ENCODE data around the gene RIMS1. TPM values are rescaled to one million over a fixed set of nuclear protein-coding genes. Genes with fewer than 3 reads are reported as not detected.
A peak's percentile ranks its signal among the peaks of the same experiment; 100 is the strongest.

The RIMS1 gene
- total RNA-seq, 4 donors from 2014 or later = 0.13 to 16.8 (median 1.2) TPM

DNA sequence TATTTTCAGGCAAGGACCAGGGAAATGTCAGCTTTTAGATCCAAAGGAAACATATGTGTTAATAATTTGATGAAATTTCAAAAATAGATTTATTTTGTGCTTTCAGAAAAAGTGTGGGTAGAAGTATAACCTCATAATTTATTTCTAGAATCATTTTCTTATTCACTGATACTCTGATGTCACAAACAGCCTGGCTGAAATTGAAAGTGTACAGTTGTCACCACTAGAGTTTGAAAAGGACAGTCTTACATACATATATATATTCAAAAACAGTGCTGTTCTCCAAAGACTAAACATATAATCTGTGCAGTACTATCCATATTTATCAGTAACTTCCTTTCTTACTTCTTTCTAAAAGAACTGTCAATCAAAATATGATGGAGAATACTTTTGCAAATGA is 481.1 kb downstream of the RIMS1 start:
- H3K36me3 ChIP-seq = no peaks in the 10 kb centered on the region

DNA sequence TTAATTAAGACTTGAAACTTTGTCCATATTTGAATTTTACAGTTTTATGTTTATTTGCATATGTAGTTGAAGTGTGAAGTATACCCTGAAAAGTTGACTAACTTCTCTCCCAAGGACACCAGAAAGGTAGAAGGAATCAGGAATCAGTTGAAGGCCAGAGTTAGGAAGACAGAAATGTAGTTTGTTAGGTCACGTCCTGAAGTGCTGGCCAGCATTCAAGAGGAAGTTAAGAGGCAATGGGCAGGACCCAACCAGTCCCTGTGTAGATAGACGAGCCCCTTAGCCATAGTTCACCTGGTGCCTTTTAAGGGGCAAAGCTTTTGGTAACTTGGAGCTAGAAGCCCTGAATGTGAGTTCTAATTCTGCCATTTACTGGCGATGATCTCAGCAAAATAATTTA is 485.1 kb downstream of the RIMS1 start:
- Histone ChIP-seq H3K4me3 (no peak overlapping the region), H3K27ac (no peak overlapping the region), H3K9me3 (no peaks in the 10 kb centered on the region), H3K36me3 (no peaks in the 10 kb centered on the region), H3K27me3 (no peaks in the 10 kb centered on the region), H3K4me1 (no peaks in the 10 kb centered on the region)
- no peak for DNase-seq
- WGBS, 2 donors = 44 to 54% methylated on average over 3 of the region's 3 CpGs
- intact Hi-C loops (cut with DNase I) = no loop called here
- TF ChIP-seq, protein P1, sequence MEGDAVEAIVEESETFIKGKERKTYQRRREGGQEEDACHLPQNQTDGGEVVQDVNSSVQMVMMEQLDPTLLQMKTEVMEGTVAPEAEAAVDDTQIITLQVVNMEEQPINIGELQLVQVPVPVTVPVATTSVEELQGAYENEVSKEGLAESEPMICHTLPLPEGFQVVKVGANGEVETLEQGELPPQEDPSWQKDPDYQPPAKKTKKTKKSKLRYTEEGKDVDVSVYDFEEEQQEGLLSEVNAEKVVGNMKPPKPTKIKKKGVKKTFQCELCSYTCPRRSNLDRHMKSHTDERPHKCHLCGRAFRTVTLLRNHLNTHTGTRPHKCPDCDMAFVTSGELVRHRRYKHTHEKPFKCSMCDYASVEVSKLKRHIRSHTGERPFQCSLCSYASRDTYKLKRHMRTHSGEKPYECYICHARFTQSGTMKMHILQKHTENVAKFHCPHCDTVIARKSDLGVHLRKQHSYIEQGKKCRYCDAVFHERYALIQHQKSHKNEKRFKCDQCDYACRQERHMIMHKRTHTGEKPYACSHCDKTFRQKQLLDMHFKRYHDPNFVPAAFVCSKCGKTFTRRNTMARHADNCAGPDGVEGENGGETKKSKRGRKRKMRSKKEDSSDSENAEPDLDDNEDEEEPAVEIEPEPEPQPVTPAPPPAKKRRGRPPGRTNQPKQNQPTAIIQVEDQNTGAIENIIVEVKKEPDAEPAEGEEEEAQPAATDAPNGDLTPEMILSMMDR (IDR thresholded peaks at IDR 0.05) = no peak
- no peak for TF ChIP-seq POLR2A (IDR thresholded peaks at IDR 0.05)

More for the DNA sequence above, 481.1 kb downstream of the RIMS1 start:
- Histone ChIP-seq H3K4me3 (peak overlapping the region in 2 of 4 donors; percentile 2 to 9), H3K27ac (no peak overlapping the region), H3K4me1 (no peaks in the 10 kb centered on the region), H3K27me3 (no peaks in the 10 kb centered on the region), H3K9me3 (no peaks in the 10 kb centered on the region)
- DNase-seq = no peak
- TF ChIP-seq, protein P1 (IDR thresholded peaks at IDR 0.05) = no peak
- TF ChIP-seq POLR2A (IDR thresholded peaks at IDR 0.05) = no peak
- intact Hi-C loops (cut with DNase I) = no loop called here

DNA sequence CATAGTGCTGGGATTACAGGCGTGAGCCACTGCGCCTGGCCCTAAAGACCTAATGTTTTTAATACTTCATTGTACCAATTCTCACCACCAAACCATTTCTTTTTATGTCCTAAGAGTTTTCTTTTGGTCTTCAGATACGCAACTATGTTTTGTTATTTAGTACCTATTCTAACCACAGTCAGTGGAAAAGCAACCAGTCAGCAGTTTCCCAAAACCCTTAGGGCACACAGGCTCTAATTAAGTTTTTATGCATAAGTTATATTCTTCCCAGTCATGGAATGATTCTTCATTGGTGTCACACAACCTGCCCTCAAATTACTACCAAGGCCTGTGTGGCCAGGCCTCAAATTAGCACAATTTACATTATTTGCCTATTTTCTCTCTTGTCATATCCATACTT is 487.8 kb downstream of the RIMS1 start:
- intact Hi-C loops (cut with DNase I) = no loop called here
- Histone ChIP-seq H3K9me3 (no peaks in the 10 kb centered on the region), H3K4me3 (no peak overlapping the region), H3K27ac (no peak overlapping the region), H3K4me1 (no peaks in the 10 kb centered on the region), H3K36me3 (no peaks in the 10 kb centered on the region), H3K27me3 (no peaks in the 10 kb centered on the region)
- WGBS, 2 donors = 94 to 96% methylated on average over 3 of the region's 3 CpGs
- DNase-seq = no peak
- TF ChIP-seq POLR2A (IDR thresholded peaks at IDR 0.05) = no peak
- TF ChIP-seq, protein P1 (IDR thresholded peaks at IDR 0.05) = no peak

DNA sequence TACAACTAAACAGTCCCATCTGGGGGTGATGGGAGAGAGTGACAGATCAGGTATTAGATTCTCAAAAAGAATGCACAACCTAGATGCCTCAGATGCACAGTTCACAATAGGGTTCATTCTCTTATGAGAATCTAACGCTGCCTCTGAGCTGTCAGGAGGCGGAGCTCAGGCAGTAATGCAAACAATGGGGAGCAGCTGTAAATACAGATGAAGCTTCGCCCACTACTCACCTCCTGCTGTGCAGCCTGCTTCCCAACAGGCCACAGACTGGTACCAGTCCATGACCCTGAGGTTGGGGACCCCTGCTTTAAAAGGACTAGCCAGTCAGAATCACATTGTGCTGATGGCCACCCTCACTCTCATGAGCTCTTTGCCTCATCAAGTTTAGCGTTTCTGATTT is 488.5 kb downstream of the RIMS1 start:
- Histone ChIP-seq H3K27me3 (no peaks in the 10 kb centered on the region), H3K4me3 (no peak overlapping the region), H3K27ac (no peak overlapping the region), H3K4me1 (no peaks in the 10 kb centered on the region), H3K9me3 (no peaks in the 10 kb centered on the region), H3K36me3 (no peaks in the 10 kb centered on the region)
- no peak for DNase-seq
- intact Hi-C loops (cut with DNase I) = no loop called here
- TF ChIP-seq, protein P1 (IDR thresholded peaks at IDR 0.05) = no peak
- TF ChIP-seq POLR2A (IDR thresholded peaks at IDR 0.05) = no peak
- WGBS, 2 donors = 60% methylated on average over 4 of the region's 4 CpGs

DNA sequence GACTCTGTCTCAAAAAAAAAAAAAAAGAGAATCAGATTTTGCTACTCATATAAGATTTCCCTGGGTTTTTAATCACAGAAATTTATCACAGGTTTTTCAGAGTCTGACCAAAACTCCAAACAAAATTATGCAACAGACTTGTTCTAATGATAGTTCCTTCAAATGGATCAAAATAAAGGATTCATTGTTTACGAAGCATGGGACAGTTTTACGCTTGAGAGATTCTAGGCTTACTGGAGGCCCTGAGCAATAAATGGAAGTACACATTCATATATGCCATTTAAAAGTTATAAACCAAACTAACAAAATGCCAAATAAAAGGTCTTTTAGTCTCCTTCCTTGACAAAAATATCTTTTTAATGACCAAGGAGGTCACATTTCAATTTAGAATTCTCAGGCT is 490.4 kb downstream of the RIMS1 start:
- intact Hi-C loops (cut with DNase I) = no loop called here
- no peak for DNase-seq
- H3K9me3 ChIP-seq = no peaks in the 10 kb centered on the region
- no peaks in the 10 kb centered on the region for H3K4me1 ChIP-seq
- H3K36me3 ChIP-seq = no peaks in the 10 kb centered on the region
- H3K27me3 ChIP-seq = no peaks in the 10 kb centered on the region
- no peak overlapping the region for H3K27ac ChIP-seq
- TF ChIP-seq, protein P1 (IDR thresholded peaks at IDR 0.05) = no peak
- TF ChIP-seq POLR2A (IDR thresholded peaks at IDR 0.05) = no peak
- WGBS, 2 donors = 74 to 93% methylated on average over 2 of the region's 2 CpGs
- no peak overlapping the region for H3K4me3 ChIP-seq

Data from esophagus squamous epithelium (tissue), 5 donors.